ENCODE results near the gene EEIG1. TPM values are rescaled to one million over a fixed set of nuclear protein-coding genes. Genes with fewer than 3 reads are reported as not detected.

EEIG1 gene
- total RNA-seq, 1 donor from 2014 or later: 26.4 TPM

DNA sequence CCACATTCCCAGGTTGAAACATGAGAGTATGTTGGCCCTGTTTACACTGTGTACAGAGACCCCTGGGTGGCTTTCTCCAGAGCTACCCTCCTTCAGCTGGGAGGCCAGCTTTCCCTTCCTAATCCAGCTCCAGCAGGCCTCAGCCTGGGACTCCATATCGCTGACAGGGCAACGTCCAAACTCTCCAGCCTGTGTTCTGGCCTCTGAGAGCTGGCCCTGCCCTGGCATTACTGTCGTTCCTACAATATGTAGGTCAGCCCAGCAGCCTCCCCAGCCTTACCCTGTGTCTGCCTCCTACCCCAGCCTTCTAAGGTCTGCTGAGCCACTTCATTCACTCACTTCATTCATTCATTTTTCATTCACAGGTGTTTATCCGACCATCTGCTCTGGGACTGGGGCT is 8.3 kb upstream of the EEIG1 start:
- H3K27me3 ChIP-seq (ENCODE audit: insufficient read depth, low read length): no peaks in the 10 kb centered on the region
- no peak overlapping the region for H3K27ac ChIP-seq (ENCODE audit: low read depth, low read length)
- no peaks in the 10 kb centered on the region for H3K79me2 ChIP-seq (ENCODE audit: insufficient read depth, low read length)
- no peak for FAIRE-seq
- Mint-ChIP-seq H3K9me3 (ENCODE audit: unreplicated experiment) (peaks cover 4% of the 10 kb centered on the region), H3K27ac (ENCODE audit: unreplicated experiment) (no peak overlapping the region), H3K4me1 (ENCODE audit: low read depth, unreplicated experiment) (no peaks in the 10 kb centered on the region), H3K36me3 (ENCODE audit: low read depth, unreplicated experiment) (no peaks in the 10 kb centered on the region), H3K27me3 (ENCODE audit: low read depth, unreplicated experiment) (peaks cover 16% of the 10 kb centered on the region), H3K4me3 (ENCODE audit: unreplicated experiment) (no peak overlapping the region)
- no peak overlapping the region for H3K4me2 ChIP-seq (ENCODE audit: low read length)
- H3K4me3 ChIP-seq (ENCODE audit: insufficient read depth, low read depth, low read length): no peak overlapping the region
- no peaks in the 10 kb centered on the region for H3K9me3 ChIP-seq (ENCODE audit: insufficient read depth, low read depth, low read length)
- no peak overlapping the region for H2AFZ ChIP-seq (ENCODE audit: low read depth, low read length)
- H3K9ac ChIP-seq (ENCODE audit: low read length): no peak overlapping the region
- no peaks in the 10 kb centered on the region for H4K20me1 ChIP-seq (ENCODE audit: insufficient read depth, low read length)
- DNase-seq (ENCODE audit: low read depth): no peak
- no peaks in the 10 kb centered on the region for H3K36me3 ChIP-seq (ENCODE audit: insufficient read depth, low read length)
- TF ChIP-seq EZH2 (IDR thresholded peaks at IDR 0.05; ENCODE audit: insufficient read depth, low read length): no peak
- TF ChIP-seq, protein P1, sequence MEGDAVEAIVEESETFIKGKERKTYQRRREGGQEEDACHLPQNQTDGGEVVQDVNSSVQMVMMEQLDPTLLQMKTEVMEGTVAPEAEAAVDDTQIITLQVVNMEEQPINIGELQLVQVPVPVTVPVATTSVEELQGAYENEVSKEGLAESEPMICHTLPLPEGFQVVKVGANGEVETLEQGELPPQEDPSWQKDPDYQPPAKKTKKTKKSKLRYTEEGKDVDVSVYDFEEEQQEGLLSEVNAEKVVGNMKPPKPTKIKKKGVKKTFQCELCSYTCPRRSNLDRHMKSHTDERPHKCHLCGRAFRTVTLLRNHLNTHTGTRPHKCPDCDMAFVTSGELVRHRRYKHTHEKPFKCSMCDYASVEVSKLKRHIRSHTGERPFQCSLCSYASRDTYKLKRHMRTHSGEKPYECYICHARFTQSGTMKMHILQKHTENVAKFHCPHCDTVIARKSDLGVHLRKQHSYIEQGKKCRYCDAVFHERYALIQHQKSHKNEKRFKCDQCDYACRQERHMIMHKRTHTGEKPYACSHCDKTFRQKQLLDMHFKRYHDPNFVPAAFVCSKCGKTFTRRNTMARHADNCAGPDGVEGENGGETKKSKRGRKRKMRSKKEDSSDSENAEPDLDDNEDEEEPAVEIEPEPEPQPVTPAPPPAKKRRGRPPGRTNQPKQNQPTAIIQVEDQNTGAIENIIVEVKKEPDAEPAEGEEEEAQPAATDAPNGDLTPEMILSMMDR (IDR thresholded peaks at IDR 0.05; ENCODE audit: insufficient read depth, low read depth, low read length): no peak
- peaks cover 5% of the 10 kb centered on the region for H3K4me1 ChIP-seq (ENCODE audit: insufficient read depth, low read length)

DNA sequence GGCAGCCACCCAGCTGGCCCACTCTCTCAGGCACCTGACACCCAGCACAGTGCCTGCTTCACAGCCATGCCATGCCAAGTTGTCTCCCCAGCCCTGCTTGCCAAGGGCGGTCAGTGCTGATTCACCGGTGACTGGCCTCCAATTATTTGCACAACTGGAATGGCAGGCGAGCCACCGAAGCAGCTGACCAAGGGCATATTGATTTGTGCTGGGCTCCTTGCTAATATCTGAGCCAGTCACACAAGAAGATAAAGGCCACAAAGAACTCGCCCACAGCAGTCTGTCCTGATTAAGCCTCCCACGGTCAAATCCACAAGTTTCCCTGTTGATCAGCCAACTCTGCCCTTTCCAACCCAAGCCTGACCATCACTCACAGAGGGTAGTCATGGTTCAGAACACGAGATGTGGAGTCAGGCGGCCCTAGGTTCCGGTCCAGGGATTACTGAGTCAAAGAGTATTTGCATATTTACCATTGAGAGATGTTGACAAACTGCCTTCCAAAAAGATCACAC is 6.4 kb upstream of the EEIG1 start:
- Mint-ChIP-seq H3K4me3 (ENCODE audit: unreplicated experiment) (no peak overlapping the region), H3K27ac (ENCODE audit: unreplicated experiment) (no peak overlapping the region), H3K4me1 (ENCODE audit: low read depth, unreplicated experiment) (no peaks in the 10 kb centered on the region), H3K9me3 (ENCODE audit: unreplicated experiment) (peaks cover 4% of the 10 kb centered on the region), H3K27me3 (ENCODE audit: low read depth, unreplicated experiment) (peaks cover 12% of the 10 kb centered on the region), H3K36me3 (ENCODE audit: low read depth, unreplicated experiment) (no peaks in the 10 kb centered on the region)
- no peaks in the 10 kb centered on the region for H3K79me2 ChIP-seq (ENCODE audit: insufficient read depth, low read length)
- H3K4me1 ChIP-seq (ENCODE audit: insufficient read depth, low read length): peaks cover 5% of the 10 kb centered on the region
- no peak overlapping the region for H2AFZ ChIP-seq (ENCODE audit: low read depth, low read length)
- TF ChIP-seq, protein P1 (IDR thresholded peaks at IDR 0.05; ENCODE audit: insufficient read depth, low read depth, low read length): no peak
- no peak for TF ChIP-seq EZH2 (IDR thresholded peaks at IDR 0.05; ENCODE audit: insufficient read depth, low read length)
- H3K36me3 ChIP-seq (ENCODE audit: insufficient read depth, low read length): no peaks in the 10 kb centered on the region
- FAIRE-seq (no peak), DNase-seq (ENCODE audit: low read depth) (peak; percentile 53)
- H3K4me2 ChIP-seq (ENCODE audit: low read length): peak overlapping the region; percentile 15
- no peak overlapping the region for H3K9ac ChIP-seq (ENCODE audit: low read length)
- no peak overlapping the region for H3K4me3 ChIP-seq (ENCODE audit: insufficient read depth, low read depth, low read length)
- H4K20me1 ChIP-seq (ENCODE audit: insufficient read depth, low read length): no peaks in the 10 kb centered on the region
- no peaks in the 10 kb centered on the region for H3K27me3 ChIP-seq (ENCODE audit: insufficient read depth, low read length)
- H3K27ac ChIP-seq (ENCODE audit: low read depth, low read length): no peak overlapping the region
- H3K9me3 ChIP-seq (ENCODE audit: insufficient read depth, low read depth, low read length): no peaks in the 10 kb centered on the region

DNA sequence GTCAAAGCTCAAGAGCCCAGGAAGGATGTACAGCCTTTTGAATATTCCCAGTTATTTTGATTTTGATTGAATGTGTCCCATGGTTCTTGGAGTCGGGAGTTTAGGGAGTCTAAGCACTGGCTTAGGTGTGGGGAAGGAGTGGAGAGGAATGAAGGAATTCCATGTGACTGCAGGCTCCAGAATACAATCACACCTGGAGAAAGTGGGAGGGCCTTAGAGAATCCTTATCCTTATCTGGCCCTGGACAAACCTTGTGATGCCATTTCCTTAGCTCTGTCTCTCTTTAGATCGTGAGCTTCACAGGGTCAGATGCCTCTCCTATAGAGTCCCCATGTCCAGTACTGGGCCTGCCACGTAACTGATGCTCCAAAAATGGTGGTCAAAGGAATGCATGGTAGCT is 4.2 kb upstream of the EEIG1 start:
- Histone ChIP-seq H2AFZ (ENCODE audit: low read depth, low read length) (no peak overlapping the region), H3K4me2 (ENCODE audit: low read length) (no peak overlapping the region), H3K9me3 (ENCODE audit: insufficient read depth, low read depth, low read length) (no peaks in the 10 kb centered on the region), H3K27ac (ENCODE audit: low read depth, low read length) (no peak overlapping the region), H4K20me1 (ENCODE audit: insufficient read depth, low read length) (peaks cover 1% of the 10 kb centered on the region), H3K4me3 (ENCODE audit: insufficient read depth, low read depth, low read length) (no peak overlapping the region), H3K27me3 (ENCODE audit: insufficient read depth, low read length) (no peaks in the 10 kb centered on the region), H3K9ac (ENCODE audit: low read length) (no peak overlapping the region), H3K4me1 (ENCODE audit: insufficient read depth, low read length) (peaks cover 13% of the 10 kb centered on the region), H3K79me2 (ENCODE audit: insufficient read depth, low read length) (peaks cover 3% of the 10 kb centered on the region), H3K36me3 (ENCODE audit: insufficient read depth, low read length) (no peaks in the 10 kb centered on the region)
- Mint-ChIP-seq H3K4me3 (ENCODE audit: unreplicated experiment) (no peak overlapping the region), H3K27ac (ENCODE audit: unreplicated experiment) (no peak overlapping the region), H3K36me3 (ENCODE audit: low read depth, unreplicated experiment) (no peaks in the 10 kb centered on the region), H3K27me3 (ENCODE audit: low read depth, unreplicated experiment) (peaks cover 7% of the 10 kb centered on the region), H3K4me1 (ENCODE audit: low read depth, unreplicated experiment) (peaks cover 4% of the 10 kb centered on the region), H3K9me3 (ENCODE audit: unreplicated experiment) (no peaks in the 10 kb centered on the region)
- TF ChIP-seq, protein P1 (IDR thresholded peaks at IDR 0.05; ENCODE audit: insufficient read depth, low read depth, low read length): no peak
- no peak for TF ChIP-seq EZH2 (IDR thresholded peaks at IDR 0.05; ENCODE audit: insufficient read depth, low read length)
- DNase-seq (ENCODE audit: low read depth) (no peak), FAIRE-seq (no peak)

Measured in astrocyte (in vitro differentiated cells and primary cell).